Measurements from ENCODE around the gene SCRG1.

The SCRG1 gene

DNA sequence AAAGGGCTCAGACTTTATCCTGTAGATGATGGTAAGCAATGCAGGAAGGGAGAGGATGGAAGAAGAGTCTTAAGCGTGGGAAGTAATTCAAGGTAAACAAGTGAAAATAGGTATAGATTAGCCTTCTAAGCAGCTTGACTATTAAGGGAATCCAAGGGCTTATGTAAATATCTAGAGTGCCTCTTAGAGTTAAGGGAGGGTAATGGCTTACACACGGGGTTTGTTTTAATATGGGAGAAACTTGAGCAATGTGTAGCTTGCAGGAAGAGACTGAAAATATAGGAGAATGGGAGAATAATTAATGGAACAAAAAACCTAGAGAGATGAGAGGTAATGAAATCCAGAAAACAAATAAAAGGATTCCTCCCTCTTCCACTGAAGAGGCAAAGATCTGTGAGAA, 41.0 kb downstream of the SCRG1 start:
- Histone ChIP-seq H3K27ac (no peak overlapping the region), H3K9ac (no peak overlapping the region), H3K27me3 (ENCODE audit: insufficient read depth, low read depth) (no peaks in the 10 kb centered on the region), H3K79me2 (ENCODE audit: insufficient read depth, low read depth) (no peaks in the 10 kb centered on the region), H3K4me2 (no peak overlapping the region), H3K4me3 (IDR thresholded peaks at IDR 0.05; ENCODE audit: insufficient read depth, low read depth, low read length) (no peak overlapping the region), H4K20me1 (ENCODE audit: insufficient read depth) (no peaks in the 10 kb centered on the region), H3K4me1 (ENCODE audit: low read depth, poor library complexity, severe bottlenecking) (no peaks in the 10 kb centered on the region), H3K36me3 (ENCODE audit: insufficient read depth) (no peaks in the 10 kb centered on the region), H2AFZ (ENCODE audit: low read depth) (no peak overlapping the region)
- TF ChIP-seq, protein P1, sequence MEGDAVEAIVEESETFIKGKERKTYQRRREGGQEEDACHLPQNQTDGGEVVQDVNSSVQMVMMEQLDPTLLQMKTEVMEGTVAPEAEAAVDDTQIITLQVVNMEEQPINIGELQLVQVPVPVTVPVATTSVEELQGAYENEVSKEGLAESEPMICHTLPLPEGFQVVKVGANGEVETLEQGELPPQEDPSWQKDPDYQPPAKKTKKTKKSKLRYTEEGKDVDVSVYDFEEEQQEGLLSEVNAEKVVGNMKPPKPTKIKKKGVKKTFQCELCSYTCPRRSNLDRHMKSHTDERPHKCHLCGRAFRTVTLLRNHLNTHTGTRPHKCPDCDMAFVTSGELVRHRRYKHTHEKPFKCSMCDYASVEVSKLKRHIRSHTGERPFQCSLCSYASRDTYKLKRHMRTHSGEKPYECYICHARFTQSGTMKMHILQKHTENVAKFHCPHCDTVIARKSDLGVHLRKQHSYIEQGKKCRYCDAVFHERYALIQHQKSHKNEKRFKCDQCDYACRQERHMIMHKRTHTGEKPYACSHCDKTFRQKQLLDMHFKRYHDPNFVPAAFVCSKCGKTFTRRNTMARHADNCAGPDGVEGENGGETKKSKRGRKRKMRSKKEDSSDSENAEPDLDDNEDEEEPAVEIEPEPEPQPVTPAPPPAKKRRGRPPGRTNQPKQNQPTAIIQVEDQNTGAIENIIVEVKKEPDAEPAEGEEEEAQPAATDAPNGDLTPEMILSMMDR (conservative IDR thresholded peaks at IDR 0.05; ENCODE audit: low read depth, low read length), result no peak

DNA sequence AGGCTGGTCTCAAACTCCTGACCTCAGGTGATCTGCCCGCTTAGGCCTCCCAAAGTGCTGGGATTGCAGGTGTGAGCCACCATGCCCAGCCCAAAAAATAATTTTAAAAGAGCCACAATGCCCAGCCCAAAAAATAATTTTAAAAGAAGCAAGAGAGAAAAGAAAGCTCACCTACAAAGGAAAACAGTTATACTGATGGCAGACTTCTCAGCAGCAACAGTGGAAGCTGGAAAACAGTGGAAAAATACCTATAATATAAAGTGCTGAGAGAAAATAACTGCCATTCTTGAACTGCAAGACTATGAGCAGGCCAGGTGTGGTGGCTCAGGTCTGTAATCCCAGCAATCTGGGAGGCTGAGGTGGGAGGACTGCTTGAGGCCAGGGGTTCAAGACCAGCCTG, 51.4 kb downstream of the SCRG1 start:
- TF ChIP-seq, protein P1 (conservative IDR thresholded peaks at IDR 0.05; ENCODE audit: low read depth, low read length), result no peak

DNA sequence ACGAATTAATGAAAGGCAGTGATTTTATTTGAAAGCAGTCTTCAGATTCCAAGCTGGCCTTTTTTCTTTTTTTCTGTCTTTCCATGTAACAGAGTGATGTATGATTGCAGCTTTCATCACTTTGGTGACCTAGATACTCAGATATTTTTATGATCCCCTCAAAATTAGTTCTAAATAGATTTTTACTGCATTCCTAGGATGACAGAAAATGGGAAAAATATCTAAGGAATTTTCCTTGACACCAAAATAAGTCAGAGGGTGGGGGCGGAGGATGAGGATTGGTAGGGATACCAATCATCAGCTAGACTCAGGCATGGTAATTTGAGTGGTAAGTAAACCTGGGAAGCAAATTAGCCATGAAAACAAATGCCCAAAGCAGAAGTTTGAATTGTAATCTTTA, 52.8 kb downstream of the SCRG1 start:
- Histone ChIP-seq H3K4me2 (no peak overlapping the region), H3K27ac (no peak overlapping the region), H3K9ac (no peak overlapping the region), H3K36me3 (ENCODE audit: insufficient read depth) (no peaks in the 10 kb centered on the region), H4K20me1 (ENCODE audit: insufficient read depth) (no peaks in the 10 kb centered on the region), H3K27me3 (ENCODE audit: insufficient read depth, low read depth) (no peaks in the 10 kb centered on the region), H3K4me1 (ENCODE audit: low read depth, poor library complexity, severe bottlenecking) (no peaks in the 10 kb centered on the region), H3K79me2 (ENCODE audit: insufficient read depth, low read depth) (no peaks in the 10 kb centered on the region), H3K4me3 (IDR thresholded peaks at IDR 0.05; ENCODE audit: insufficient read depth, low read depth, low read length) (no peak overlapping the region), H2AFZ (ENCODE audit: low read depth) (no peak overlapping the region)
- TF ChIP-seq, protein P1 (conservative IDR thresholded peaks at IDR 0.05; ENCODE audit: low read depth, low read length), result no peak

More for the DNA sequence above, 51.4 kb downstream of the SCRG1 start:
- Histone ChIP-seq H2AFZ (ENCODE audit: low read depth) (no peak overlapping the region), H3K27me3 (ENCODE audit: insufficient read depth, low read depth) (no peaks in the 10 kb centered on the region), H3K4me3 (IDR thresholded peaks at IDR 0.05; ENCODE audit: insufficient read depth, low read depth, low read length) (no peak overlapping the region), H3K27ac (no peak overlapping the region), H4K20me1 (ENCODE audit: insufficient read depth) (no peaks in the 10 kb centered on the region), H3K36me3 (ENCODE audit: insufficient read depth) (no peaks in the 10 kb centered on the region), H3K4me2 (no peak overlapping the region), H3K9ac (no peak overlapping the region), H3K79me2 (ENCODE audit: insufficient read depth, low read depth) (no peaks in the 10 kb centered on the region), H3K4me1 (ENCODE audit: low read depth, poor library complexity, severe bottlenecking) (no peaks in the 10 kb centered on the region)

DNA sequence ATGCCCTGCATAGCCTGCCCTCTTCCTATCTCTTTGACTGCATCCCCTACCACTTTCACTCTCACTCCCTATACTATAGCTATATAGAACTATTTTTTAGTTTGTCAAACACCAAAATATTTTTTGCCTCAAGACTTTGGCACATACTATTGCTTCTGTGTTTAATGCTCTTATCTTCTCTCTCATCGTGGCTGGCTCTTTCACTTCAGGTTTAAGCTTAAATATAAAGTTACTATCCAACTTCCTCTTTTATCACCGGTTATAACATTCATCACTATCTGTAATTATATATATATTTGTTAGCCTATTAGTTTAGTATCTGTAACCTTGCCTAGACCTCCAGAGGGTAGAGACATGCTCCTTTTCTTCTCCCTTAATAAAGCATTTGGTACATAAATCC, 53.3 kb downstream of the SCRG1 start:
- Histone ChIP-seq H3K27me3 (ENCODE audit: insufficient read depth, low read depth) (no peaks in the 10 kb centered on the region), H3K79me2 (ENCODE audit: insufficient read depth, low read depth) (no peaks in the 10 kb centered on the region), H2AFZ (ENCODE audit: low read depth) (no peak overlapping the region), H3K9ac (no peak overlapping the region), H3K36me3 (ENCODE audit: insufficient read depth) (no peaks in the 10 kb centered on the region), H3K4me3 (IDR thresholded peaks at IDR 0.05; ENCODE audit: insufficient read depth, low read depth, low read length) (no peak overlapping the region), H3K4me2 (no peak overlapping the region), H3K4me1 (ENCODE audit: low read depth, poor library complexity, severe bottlenecking) (no peaks in the 10 kb centered on the region), H4K20me1 (ENCODE audit: insufficient read depth) (no peaks in the 10 kb centered on the region), H3K27ac (no peak overlapping the region)
- TF ChIP-seq, protein P1 (conservative IDR thresholded peaks at IDR 0.05; ENCODE audit: low read depth, low read length), result no peak
